K562 (cell line): ENCODE data around the gene WIF1.

ENCODE experiments used
- ZEB2 ChIP-seq: fragments of 450-650 bp; IDR thresholded peaks from 2 replicates; pipeline ENCODE4 v1.6.1; 2016
- ZNF717 ChIP-seq: fragments of 250-450 bp; sonication (Bioruptor Pico); IDR thresholded peaks from 2 replicates; pipeline ENCODE4 v1.5.0; 2021
- TF ChIP-seq, protein P1 (sequence below), 3 experiments: IDR thresholded peaks in 2 of 3; conservative IDR thresholded peaks in 1 of 3; 2 replicates each; pipeline ENCODE4 v1.5.1; 2011 to 2012; ENCODE audit warnings: low read length in 3 of 3, mild to moderate bottlenecking in 3 of 3, control low read depth in 2 of 3, improper control_type of control experiment in 1 of 3, inconsistent platforms in 1 of 3, low read depth in 1 of 3, mixed read lengths in 1 of 3, moderate library complexity in 1 of 3; ENCODE audit not compliant: insufficient read depth in 2 of 3
- TF ChIP-seq, protein P2 (sequence below): fragments of 250-450 bp; sonication (Bioruptor Pico); IDR thresholded peaks from 2 replicates; pipeline ENCODE4 v1.5.0; 2021

DNA sequence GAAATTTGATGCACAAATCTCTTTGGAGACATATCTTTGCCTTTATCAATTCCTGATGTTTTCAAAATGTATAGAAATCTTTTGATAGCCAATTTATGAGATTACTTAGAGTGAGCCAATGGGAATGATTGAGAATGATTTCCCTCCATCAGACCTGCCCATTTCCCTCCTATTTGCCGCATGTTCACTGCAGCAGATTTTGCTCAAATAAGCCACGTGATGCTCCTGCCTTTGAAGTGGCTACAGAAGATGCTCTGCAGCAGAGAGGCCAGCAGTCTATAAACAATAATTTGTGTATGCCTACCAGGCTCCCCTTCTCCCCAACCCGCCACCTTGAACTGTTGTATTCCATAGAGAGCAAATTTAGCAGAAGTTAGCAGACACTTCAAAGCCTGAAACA is 21.9 kb downstream of the WIF1 start:
- TF ChIP-seq ZNF717 (CRISPR knock-in tag) (no peak), ZEB2 (no peak)
- TF ChIP-seq, protein P1, sequence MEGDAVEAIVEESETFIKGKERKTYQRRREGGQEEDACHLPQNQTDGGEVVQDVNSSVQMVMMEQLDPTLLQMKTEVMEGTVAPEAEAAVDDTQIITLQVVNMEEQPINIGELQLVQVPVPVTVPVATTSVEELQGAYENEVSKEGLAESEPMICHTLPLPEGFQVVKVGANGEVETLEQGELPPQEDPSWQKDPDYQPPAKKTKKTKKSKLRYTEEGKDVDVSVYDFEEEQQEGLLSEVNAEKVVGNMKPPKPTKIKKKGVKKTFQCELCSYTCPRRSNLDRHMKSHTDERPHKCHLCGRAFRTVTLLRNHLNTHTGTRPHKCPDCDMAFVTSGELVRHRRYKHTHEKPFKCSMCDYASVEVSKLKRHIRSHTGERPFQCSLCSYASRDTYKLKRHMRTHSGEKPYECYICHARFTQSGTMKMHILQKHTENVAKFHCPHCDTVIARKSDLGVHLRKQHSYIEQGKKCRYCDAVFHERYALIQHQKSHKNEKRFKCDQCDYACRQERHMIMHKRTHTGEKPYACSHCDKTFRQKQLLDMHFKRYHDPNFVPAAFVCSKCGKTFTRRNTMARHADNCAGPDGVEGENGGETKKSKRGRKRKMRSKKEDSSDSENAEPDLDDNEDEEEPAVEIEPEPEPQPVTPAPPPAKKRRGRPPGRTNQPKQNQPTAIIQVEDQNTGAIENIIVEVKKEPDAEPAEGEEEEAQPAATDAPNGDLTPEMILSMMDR (IDR thresholded peaks at IDR 0.05 in 2 of 3, conservative IDR thresholded peaks at IDR 0.05 in 1 of 3; ENCODE audit: insufficient read depth in 2 of 3, low read depth in 1 of 3, low read length in 3 of 3) = no peak
- TF ChIP-seq, protein P2, sequence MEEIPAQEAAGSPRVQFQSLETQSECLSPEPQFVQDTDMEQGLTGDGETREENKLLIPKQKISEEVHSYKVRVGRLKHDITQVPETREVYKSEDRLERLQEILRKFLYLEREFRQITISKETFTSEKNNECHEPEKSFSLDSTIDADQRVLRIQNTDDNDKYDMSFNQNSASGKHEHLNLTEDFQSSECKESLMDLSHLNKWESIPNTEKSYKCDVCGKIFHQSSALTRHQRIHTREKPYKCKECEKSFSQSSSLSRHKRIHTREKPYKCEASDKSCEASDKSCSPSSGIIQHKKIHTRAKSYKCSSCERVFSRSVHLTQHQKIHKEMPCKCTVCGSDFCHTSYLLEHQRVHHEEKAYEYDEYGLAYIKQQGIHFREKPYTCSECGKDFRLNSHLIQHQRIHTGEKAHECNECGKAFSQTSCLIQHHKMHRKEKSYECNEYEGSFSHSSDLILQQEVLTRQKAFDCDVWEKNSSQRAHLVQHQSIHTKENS (CRISPR knock-in tag) = no peak
